ENCODE results near the gene MXRA5.
"Not testable (repeated sequence)": the region's sequence is repeated elsewhere in the genome, so short reads cannot be mapped to it uniquely, and the experiment has no call there.

The MXRA5 gene, protein sequence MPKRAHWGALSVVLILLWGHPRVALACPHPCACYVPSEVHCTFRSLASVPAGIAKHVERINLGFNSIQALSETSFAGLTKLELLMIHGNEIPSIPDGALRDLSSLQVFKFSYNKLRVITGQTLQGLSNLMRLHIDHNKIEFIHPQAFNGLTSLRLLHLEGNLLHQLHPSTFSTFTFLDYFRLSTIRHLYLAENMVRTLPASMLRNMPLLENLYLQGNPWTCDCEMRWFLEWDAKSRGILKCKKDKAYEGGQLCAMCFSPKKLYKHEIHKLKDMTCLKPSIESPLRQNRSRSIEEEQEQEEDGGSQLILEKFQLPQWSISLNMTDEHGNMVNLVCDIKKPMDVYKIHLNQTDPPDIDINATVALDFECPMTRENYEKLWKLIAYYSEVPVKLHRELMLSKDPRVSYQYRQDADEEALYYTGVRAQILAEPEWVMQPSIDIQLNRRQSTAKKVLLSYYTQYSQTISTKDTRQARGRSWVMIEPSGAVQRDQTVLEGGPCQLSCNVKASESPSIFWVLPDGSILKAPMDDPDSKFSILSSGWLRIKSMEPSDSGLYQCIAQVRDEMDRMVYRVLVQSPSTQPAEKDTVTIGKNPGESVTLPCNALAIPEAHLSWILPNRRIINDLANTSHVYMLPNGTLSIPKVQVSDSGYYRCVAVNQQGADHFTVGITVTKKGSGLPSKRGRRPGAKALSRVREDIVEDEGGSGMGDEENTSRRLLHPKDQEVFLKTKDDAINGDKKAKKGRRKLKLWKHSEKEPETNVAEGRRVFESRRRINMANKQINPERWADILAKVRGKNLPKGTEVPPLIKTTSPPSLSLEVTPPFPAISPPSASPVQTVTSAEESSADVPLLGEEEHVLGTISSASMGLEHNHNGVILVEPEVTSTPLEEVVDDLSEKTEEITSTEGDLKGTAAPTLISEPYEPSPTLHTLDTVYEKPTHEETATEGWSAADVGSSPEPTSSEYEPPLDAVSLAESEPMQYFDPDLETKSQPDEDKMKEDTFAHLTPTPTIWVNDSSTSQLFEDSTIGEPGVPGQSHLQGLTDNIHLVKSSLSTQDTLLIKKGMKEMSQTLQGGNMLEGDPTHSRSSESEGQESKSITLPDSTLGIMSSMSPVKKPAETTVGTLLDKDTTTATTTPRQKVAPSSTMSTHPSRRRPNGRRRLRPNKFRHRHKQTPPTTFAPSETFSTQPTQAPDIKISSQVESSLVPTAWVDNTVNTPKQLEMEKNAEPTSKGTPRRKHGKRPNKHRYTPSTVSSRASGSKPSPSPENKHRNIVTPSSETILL (N-terminal part only)

DNA sequence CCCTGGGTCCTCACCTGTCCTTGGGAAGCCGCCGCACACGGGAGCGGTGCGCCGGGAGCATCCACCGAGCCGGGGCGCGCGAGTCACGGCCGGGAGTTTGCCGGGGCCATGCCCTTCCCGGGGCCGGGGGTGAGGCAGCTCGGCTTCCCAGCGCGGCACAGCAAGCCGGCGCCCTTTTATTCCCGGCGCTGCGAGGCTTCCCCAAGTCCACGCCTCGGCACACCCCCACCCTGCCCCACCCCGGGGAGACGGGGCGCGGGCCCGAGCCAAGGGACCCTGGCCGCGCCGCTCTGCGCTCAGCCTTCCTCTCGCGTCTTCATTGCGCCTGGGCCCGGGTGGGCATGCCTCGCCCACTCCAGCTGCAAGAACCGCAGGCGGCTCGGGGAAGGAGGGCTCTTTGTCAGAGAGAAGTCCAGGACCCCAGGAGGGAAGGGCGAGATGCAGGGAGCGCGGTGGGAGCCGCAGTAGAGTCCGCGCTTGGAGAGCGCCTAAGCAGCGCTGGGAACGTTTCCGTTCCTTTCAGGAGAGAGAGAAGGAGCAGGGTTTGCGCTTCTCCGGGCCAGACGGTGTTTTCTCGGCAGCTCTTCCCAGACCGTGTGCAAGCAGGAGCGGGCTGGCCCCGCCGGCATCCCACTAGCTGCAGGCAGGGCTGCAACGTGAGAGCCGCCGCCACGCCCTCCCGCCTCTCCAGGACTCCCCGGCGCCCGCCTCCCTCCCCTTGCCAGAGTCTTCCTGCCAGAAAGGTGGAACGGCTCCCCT lies at the start of gene MXRA5:
TSS of gene MXRA5 (minus strand) at position 152 of the 759 bp plus-strand sequence. CDS start 2,819 bp downstream, outside the sequence.
- no peak for DNase-seq

DNA sequence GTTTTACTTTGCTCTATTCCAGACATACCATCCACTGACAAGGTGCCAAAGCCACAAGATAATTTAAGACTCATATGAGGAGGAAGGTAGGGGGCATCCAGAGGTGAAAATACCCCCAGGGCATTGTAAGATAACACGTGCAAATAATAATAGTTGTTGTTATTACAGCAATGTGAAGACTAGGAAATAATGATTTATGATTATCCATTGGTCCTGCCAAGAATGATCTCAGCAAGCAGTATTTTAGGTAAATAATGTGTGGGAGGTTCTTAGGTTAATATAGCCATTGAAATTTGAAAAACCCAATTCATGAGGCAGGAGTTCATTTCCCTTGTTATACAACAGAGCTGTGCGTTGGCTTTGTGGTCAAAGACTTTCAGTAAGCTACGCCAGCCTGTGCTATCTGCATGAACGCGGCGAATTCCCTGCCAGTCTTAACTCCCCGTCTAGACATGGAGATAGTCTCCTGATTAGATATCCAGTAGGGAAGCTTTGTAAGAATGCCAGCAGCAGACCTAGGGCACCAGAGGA lies 47.2 kb upstream of the MXRA5 start:
- no peak for DNase-seq

DNA sequence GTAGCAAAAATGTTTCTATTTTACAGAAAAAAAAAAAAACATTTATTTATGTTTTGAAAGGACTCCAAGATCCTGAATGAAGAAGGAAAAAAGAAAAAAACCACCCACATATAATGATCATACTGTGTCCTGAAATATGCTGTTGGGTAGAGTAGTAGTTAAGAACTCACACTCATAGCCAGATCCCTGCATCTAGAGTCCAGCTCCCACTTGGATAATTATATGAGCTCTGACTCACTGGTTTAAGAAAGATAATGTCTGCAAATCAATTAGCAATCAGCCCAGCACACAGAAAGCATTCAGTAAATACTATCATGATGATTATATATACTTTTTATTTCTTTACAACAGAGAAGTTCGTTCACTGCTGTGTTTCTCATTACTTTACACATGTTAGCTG lies 46.7 kb upstream of the MXRA5 start:
- no peak for DNase-seq

DNA sequence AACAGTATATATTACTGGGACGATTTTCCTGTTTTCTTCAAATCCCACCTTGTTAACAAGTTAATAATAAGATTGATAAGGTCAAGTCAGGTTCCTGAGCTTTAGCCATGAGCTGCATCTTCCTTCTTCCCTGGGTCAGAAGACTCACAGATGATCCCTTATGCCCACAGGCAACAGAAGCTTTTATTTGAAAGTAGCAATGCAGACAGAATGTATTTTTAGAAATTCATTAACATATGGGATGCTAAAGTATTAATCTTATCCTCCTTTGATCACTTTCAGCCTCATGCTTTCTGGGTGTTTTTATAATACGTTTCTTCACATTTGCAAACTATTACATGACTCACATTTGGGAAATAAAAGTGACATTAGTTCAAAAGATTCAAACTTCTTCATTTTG lies 42.0 kb upstream of the MXRA5 start:
- no peak for DNase-seq

DNA sequence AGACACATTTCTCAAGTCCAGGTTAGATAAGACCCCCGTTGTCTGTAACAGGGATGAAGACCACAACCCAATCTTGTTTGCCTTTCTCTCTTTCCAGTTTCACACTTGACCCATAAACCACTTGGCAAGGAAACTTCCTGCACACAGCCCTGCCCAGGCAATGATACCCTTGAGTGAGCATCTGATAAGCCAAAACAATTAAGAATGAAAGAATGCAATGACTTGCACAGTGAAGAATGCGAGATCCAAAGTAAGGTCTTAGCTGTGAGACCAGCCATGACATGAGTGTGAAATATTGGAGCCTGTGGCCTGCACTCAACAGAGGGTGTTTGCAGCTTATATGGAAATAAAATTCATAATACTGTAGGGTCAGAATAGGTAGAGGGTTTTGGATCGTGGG lies 37.9 kb upstream of the MXRA5 start:
- DNase-seq = no peak

DNA sequence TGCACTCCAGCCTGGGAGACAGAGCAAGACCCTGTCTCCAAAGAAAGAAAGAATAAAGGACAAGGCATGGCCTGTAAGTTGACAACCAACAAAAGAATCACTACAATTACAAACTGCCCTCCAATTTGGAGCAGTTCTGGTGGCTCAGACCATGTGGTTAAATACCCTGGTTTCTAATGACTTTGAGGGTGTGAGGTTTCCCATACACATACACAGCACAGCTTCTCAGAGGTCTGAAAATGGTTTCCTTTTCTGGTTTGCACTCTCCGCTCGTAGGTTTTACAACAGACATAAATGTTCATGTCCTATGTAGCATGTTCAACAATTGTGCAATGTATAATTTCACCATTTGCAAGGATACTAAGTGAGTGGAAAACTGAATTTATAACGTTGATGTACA lies 34.2 kb upstream of the MXRA5 start:
- DNase-seq = no peak

DNA sequence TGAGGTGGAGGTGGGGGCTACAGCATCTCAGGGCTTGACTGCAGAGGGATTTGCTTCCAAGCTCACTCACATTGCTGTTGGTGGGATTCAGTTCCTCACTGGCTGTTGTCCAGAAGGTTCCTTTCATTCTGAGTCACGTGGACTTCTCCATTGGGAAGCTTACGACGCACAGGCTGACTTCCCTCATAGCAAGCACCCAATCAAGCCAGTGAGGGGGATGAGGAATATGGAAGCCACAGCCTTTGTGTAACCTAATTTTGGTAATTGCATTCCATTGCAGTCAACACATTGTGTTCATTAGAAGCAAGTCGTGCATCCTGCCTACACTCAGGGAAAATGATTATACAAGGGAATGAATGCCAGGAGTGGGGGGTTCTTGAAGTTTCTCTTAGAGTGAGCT lies 32.7 kb upstream of the MXRA5 start:
- DNase-seq = no peak

DNA sequence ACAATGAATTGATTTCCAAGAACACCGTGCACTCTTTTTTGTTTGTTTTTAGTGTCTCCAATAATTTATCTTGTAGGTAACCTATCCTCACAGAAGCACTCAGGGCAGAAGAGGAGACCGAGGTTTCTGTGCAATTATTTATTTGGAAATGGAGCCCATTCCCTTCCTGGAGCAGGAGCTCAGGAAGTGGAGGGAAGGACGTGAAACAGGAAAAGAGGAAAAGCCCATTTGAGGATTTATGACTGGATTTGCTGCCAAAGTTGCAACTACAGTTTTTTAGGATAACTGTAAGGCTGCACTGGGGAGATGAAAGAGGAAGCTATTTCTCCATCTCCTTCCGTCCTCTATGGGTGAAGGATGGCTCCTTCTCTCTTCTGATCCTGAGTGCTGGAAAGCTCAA lies 31.7 kb upstream of the MXRA5 start:
- no peak for DNase-seq

DNA sequence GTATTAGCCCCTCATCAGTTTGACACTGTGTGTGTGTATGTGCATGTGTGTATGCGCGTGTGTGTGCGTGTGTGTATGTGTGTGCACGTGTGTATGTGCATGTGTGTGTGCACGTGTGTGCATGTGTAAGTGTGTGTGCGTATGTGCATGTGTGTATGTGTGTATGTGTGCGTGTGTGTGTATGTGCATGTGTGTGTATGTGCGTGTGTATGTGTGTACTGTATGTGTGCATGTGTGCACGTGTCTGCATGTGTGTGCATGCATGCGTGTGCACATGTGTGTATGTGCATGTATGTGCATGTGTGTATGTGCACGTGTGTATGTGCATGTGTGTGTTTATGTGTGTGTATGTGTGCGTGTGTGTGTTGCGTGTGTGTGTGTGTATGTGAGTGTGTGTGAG lies 31.1 kb upstream of the MXRA5 start:
- DNase-seq = no peak

DNA sequence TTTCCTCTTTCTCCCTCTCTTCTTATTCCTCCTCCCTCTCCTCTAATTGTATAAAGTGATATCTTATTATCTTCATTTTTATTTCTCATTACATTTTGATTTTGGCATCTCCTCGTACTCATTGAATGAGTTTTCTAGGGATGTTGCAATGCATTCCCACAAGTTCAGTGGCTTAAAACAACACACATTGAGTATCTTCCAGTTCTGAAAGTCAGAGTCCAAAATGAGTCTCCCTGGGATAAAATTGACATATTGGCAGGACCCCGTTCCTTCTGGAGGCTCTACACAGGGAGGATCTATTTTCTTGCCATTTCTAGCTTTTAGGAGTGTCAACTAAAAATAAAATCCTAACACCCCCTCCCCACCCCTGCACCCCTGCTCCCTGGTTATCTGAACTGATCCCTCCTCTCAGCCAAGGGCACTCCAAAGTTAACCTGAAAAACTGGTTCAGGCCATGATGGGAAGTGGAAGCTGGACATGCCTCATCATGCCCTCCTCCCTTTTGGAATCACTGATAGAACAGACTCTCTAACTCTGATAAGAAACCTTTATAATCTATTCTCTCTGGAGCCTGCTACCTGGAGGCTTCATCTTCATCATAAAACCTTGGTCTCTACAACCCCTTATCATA lies 29.5 kb upstream of the MXRA5 start:
- not testable (repeated sequence) for DNase-seq

DNA sequence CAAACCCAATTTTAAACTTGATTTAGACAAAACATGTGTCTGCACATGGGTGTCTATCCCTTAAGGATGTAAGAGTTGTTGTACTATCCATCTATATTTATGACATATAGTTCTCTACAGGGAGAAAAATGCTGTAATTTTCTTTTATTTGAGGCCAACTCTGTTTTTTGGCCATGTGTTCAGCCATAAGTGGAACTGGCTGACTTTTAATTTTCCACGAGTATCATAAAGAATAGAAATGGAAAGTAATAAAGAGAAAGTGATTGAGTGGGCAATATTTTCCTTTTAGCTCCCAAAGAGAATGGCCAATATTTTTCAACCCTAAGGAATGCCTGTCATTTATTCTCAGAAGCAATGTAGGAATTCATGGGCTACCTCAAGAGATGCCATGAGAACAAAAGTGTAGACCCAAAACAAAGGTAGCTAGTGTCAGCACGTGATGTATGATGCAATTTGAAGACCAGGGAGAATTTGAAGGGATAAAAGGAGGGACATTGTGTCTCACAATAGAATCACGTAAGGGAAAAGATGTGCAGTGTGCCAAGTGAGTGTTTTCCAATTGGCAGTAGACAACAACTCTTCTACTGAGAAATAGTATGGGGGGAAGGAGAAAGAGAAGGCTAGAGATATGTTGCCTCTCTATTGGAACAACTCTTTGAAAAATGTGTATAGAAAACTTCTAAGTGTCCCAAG lies 27.8 kb upstream of the MXRA5 start:
- no peak for DNase-seq

DNA sequence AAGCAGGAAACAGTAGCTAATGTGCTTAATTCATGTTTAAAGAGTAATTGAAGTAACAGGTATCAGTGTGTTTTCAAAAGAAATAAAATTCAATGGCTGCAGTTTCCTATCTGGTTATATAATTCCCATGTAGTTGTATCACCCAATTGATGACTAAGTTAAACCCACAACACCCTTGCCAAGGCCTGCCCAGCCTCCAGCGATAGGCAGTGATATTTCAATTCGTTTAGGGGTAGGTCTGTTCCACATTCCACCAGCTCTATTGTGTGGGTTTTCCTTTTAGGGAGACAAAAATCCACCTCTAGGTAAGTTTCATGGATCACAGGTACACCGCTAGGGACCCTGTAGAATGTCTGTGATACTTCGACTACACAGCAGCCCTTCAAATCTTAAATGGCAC lies 24.7 kb upstream of the MXRA5 start:
- no peak for DNase-seq

DNA sequence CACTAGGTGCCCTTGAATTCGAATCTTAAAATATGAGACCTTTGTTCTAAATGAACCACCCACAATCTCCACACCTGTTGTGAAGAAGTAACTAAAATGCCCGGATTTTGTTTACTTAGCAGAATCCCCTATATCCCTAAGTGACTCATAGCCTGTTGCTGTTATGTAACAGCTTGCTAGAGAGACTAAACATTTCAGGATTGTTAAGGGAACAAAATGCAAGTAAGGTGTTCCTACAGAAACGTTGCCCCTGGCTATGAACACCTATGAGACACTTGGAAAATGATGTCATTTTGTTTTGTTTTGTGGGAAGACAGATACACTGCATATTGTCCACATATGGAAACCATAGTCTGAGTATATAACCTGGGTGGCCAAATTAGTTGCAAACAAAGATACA lies 24.2 kb upstream of the MXRA5 start:
- no peak for DNase-seq

DNA sequence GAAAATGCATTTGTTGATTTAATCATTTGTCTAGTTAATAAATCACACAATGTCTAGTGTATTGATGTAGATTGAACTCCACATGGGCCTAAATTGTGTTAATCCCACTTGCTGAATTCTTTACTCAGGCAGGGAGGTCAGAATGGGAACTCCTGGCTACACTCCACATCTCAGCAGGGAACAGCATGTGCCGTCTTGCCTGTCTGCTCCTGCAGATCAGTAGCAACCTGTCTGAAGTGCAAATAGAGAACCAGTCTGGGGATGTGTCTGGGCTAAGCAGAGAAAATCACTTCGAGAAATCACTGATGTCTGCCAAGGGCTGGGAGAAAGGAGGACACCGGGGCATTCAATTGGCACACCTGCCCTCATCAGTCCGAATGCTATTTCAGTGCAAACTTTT lies 16.5 kb upstream of the MXRA5 start:
- DNase-seq = no peak

DNA sequence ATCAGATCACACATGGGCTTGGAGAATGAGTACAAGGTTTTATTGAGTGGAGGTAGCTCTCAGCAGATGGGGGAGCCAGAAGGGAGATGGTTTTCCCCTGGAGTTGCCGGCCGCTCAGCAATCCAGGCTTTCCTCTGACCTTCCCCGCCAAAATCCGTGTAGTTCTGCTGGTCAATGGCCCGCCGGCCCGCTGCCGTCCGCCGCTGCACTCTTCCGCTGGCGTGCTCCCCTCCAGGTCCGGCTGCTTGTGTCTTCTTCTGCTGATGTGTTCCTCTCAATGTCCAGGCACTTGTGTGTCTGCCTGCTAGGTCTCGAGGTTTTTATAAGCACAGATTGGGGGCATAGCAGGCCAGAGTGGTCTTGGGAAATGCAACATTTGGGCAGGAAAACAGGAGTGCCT lies 14.4 kb upstream of the MXRA5 start:
- no peak for DNase-seq

DNA sequence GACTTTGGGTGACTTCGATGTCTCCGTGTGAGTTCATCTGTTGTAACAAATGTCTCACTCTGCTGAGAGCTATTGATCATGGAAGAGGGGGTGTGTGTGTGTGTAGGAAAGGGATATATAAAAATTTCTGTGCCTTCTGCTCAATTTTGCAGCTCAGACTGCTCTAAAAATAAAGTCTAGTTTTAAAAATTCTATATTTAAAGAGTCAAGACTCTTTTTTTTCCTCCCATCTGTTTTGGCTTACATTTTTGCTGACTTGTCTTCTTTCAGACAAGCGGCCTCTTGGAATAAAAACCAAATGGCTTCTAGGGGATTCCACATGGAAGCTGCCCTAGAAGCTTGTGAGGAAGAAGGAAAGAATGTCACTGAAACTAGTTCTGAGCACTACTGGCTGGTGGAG lies 6.3 kb upstream of the MXRA5 start:
- not testable (repeated sequence) for DNase-seq

DNA sequence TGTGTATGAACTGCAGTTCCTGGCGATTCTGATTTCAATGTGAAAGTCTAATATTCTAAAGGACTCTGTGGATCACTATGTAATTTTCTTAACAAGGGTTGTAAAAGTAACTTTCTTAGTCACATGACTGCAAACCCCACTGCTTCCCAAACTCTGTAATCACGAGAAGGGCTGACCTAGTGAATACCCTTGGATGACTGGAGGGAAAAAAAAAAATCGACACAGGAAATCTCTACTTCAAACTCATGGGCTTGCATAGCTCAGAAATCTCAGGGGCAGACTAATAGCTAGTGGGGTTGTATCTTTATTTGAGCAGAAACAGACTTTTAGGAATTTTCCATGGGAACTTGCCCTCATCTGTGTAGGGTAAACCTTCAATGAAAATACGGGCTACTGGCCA lies 4.8 kb upstream of the MXRA5 start:
- no peak for DNase-seq

DNA sequence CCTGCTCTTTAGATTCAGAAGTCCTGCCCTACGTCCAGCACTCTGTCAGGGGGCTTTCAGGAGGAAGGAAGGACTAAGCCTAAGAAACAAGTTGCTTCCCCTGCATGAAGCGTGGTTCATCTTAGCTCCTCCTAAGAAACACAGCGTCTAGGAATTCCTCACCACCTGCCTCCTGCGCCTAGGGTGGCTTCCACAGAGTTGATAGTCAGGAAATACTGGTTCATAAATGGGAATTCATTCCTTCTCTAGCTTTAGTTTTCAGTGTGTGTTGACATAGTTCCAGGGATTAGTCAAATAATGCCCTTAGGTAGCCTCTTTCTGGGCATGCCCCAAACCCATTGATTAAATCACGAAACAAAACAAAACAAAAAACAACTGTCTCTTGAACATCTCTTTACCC lies 1.7 kb upstream of the MXRA5 start:
- DNase-seq = no peak

DNA sequence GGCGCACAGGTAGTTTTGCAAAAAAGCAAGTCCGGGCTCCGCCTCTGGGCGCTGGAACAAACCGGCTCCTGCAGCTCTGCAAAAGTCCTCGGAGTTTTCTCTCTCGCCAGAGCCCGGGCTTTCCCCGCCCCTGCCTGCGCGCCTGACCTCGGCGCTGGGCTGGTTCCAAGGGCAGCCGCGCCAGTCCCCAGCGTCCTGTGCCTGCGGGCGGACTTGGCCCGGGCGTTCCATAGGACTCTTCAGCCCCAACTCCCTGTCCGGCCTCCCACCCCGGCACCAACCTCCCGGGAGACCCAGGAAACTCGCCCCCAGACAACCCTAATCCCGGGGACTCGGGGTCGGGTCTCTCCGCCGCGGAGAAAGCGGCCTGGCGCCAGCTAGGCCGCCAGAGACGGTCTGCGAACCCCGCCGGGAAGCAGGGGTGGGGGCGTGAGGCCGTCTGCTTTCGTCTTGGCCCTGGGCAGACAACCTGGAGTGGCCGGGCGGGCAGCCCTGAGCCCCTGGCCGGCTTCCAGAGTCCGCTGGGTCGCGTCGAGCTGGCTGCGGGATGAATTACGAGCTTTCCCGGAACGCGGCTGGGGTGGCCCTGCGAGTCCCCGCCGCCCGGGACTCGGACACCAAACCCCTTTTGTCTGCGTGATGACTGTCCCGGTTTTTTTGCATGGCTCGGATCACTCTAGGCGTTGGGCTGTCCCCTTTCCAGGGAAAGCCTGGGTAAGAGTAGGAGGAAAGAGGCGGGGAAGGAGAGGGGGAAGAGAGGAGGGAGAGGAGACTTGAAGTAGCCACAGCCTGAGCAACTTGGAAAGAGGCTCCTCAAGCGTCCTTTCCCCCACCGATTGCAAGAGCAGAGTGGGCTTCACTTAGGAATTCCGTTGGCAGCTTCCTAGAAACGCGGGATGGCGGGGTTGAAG lies 916 bp downstream of the MXRA5 start:
- DNase-seq = no peak

DNA sequence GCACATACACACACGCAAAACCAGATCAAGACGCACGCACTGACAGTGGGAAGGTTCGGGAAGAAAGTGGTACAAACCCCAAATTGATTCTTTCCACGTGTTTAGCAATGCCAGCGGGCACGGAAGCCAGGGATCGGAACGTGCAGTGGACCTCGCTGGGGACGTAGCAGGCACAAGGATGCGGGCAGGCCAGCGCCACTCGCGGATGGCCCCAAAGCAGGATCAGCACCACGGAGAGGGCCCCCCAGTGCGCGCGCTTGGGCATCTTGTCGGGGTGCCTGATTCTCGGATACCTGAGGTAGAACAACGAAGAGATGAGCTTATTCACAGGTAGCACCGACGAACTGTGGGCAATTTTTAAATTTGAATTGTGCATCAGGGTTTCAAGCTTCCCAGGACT lies 2.9 kb downstream of the MXRA5 start:
- DNase-seq = not testable (repeated sequence)
